Fibroblast of villous mesenchyme (primary cell): Measurements from ENCODE around the gene CHRDL1. TPM values are rescaled to one million over a fixed set of nuclear protein-coding genes. Genes with fewer than 3 reads are reported as not detected.
"Not testable (repeated sequence)": the region's sequence is repeated elsewhere in the genome, so short reads cannot be mapped to it uniquely, and the experiment has no call there.

Experiments
- DNase-seq: peaks from one replicate; pipeline ENCODE4 v3.0.0-alpha.2; 2010; ENCODE audit warnings: low read depth
- H3K4me3 ChIP-seq: 2 replicates; pipeline ENCODE4 v1.5.1; 2011; ENCODE audit warnings: low read depth, mild to moderate bottlenecking, low read length
- total RNA-seq: library from RNA; depleted of rRNA; stranded (reverse); fragments of >200 nt; gene quantifications from 2 replicates; pipeline ENCODE4 v1.2.3, GENCODE V29; 2012
- TF ChIP-seq, protein P1 (sequence below): IDR thresholded peaks from 2 replicates; pipeline ENCODE4 v1.5.1; 2012; ENCODE audit warnings: low read depth, mild to moderate bottlenecking, low read length; ENCODE audit not compliant: insufficient read depth

CHRDL1 gene
- total RNA-seq, 1 donor, result under 0.01 TPM

DNA sequence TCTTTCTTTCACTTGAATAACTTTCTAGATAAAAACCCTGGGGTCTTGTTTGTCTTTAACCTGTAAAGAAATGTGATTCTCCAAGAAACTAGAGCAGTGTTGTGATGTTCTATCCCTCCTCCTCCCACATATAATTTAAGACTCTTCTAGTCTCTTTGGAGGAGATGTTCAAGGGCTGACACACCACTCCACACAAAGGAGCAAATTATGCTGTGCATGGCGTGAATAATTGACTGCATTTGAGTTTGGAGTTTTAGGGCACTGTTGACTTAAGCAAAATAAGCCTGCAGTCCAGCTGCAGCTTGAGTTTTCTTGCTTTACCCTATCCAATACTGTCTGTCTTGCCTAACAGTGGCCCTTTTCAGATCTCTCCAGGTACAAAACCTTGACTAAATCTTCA is 119.7 kb downstream of the CHRDL1 start:
- DNase-seq, result no peak
- TF ChIP-seq, protein P1, sequence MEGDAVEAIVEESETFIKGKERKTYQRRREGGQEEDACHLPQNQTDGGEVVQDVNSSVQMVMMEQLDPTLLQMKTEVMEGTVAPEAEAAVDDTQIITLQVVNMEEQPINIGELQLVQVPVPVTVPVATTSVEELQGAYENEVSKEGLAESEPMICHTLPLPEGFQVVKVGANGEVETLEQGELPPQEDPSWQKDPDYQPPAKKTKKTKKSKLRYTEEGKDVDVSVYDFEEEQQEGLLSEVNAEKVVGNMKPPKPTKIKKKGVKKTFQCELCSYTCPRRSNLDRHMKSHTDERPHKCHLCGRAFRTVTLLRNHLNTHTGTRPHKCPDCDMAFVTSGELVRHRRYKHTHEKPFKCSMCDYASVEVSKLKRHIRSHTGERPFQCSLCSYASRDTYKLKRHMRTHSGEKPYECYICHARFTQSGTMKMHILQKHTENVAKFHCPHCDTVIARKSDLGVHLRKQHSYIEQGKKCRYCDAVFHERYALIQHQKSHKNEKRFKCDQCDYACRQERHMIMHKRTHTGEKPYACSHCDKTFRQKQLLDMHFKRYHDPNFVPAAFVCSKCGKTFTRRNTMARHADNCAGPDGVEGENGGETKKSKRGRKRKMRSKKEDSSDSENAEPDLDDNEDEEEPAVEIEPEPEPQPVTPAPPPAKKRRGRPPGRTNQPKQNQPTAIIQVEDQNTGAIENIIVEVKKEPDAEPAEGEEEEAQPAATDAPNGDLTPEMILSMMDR, result no peak
- no peak overlapping the region for H3K4me3 ChIP-seq

- peak; percentile 3 for DNase-seq
- TF ChIP-seq, protein P1, result no peak
- H3K4me3 ChIP-seq, result no peak overlapping the region
Measured at GRCh38 chrX:110671068-110671803, 124.4 kb downstream of the CHRDL1 start.

- no peak for DNase-seq
- TF ChIP-seq, protein P1, result no peak
Measured at GRCh38 chrX:110669572-110669971, 126.0 kb downstream of the CHRDL1 start.

DNA sequence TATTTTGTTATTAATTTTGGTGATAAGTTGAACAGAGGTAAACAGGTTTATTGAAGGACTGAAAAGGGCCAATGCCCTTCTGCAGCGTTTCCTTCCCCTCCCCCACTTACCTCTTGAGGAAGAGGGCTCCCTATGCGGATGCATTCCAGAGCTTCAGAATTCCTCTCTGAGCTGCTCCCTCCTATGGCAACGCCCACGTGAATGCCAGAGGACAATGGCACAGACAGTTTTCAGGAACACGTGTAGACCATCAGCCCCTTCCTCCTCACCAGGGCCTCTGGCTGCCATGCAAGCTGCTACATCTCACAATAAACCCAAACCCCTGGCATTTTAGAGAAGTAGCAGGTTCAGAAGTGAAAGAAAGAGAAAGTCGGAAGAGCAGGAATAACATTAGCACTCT is 127.9 kb downstream of the CHRDL1 start:
- H3K4me3 ChIP-seq, result no peak overlapping the region
- TF ChIP-seq, protein P1, result no peak
- DNase-seq, result no peak

More at GRCh38 chrX:110669572-110669971, 126.0 kb downstream of the CHRDL1 start:
- H3K4me3 ChIP-seq, result no peak overlapping the region

- TF ChIP-seq, protein P1, result peak; percentile 62
- DNase-seq, result peak; percentile 9
- no peak overlapping the region for H3K4me3 ChIP-seq
Measured at GRCh38 chrX:110665223-110666002, 130.2 kb downstream of the CHRDL1 start.

GRCh38 chrX:110657073-110657472 is 138.5 kb downstream of the CHRDL1 start:
- no peak for DNase-seq
- TF ChIP-seq, protein P1, result no peak
- H3K4me3 ChIP-seq, result no peak overlapping the region

GRCh38 chrX:110654280-110654679 is 141.3 kb downstream of the CHRDL1 start:
- DNase-seq, H3K4me3 ChIP-seq: not testable (repeated sequence)
